HCT116 (cell line): ENCODE results near the gene GTF3C5.

ENCODE experiments used
- ATF3 ChIP-seq: IDR thresholded peaks from 2 replicates; pipeline ENCODE4 v1.6.1; 2012
- CTCF ChIP-seq, 3 experiments: fragments of 200-600 bp in 1 of 3; sonication (generic) in 1 of 3; IDR thresholded peaks in 2 of 3; conservative IDR thresholded peaks in 1 of 3; 2 replicates each; pipeline ENCODE4 v1.5.1; 2012 to 2017; ENCODE audit warnings: low read depth in 2 of 3, low read length in 2 of 3, antibody characterized with exemption in 1 of 3, borderline replicate concordance in 1 of 3, control low read depth in 1 of 3, mild to moderate bottlenecking in 1 of 3, mixed read lengths in 1 of 3, mixed run types in 1 of 3, moderate library complexity in 1 of 3; ENCODE audit not compliant: insufficient read depth in 1 of 3
- EZH2 ChIP-seq: fragments of 200-600 bp; sonication (generic); IDR thresholded peaks from 2 replicates; pipeline ENCODE4 v1.6.1; 2017; ENCODE audit warnings: antibody characterized with exemption, mixed run types
- JUND ChIP-seq: IDR thresholded peaks from 2 replicates; pipeline ENCODE4 v1.6.1; 2012
- POLR2A ChIP-seq: IDR thresholded peaks from 2 replicates; pipeline ENCODE4 v1.7.0; 2011; ENCODE audit warnings: borderline replicate concordance; ENCODE audit not compliant: insufficient read depth, insufficient read length; ENCODE audit errors: extremely low read depth
- POLR2AphosphoS5 ChIP-seq: IDR thresholded peaks from 2 replicates; pipeline ENCODE4 v1.6.1; 2011; ENCODE audit warnings: mild to moderate bottlenecking, low read depth, low read length, moderate library complexity
- RAD21 ChIP-seq: IDR thresholded peaks from 2 replicates; pipeline ENCODE4 v1.6.1; 2012; ENCODE audit warnings: low read depth, mild to moderate bottlenecking
- SRF ChIP-seq: IDR thresholded peaks from 2 replicates; pipeline ENCODE4 v1.6.1; 2012; ENCODE audit warnings: low read depth
- YY1 ChIP-seq: IDR thresholded peaks from 2 replicates; pipeline ENCODE4 v1.6.1; 2011; ENCODE audit warnings: low read length, low read depth, moderate library complexity, mild to moderate bottlenecking; ENCODE audit not compliant: insufficient replicate concordance; ENCODE audit errors: extremely low read depth

GRCh38 chr9:133042676-133043075 is 11.9 kb downstream of the GTF3C5 start:
- no peak for TF ChIP-seq CTCF (IDR thresholded peaks at IDR 0.05 in 2 of 3, conservative IDR thresholded peaks at IDR 0.05 in 1 of 3; ENCODE audit: borderline replicate concordance in 1 of 3, insufficient read depth in 1 of 3, low read depth in 2 of 3, low read length in 2 of 3)
- no peak for TF ChIP-seq POLR2AphosphoS5
- TF ChIP-seq EZH2 = no peak
- no peak for TF ChIP-seq RAD21
- no peak for TF ChIP-seq POLR2A
- TF ChIP-seq JUND = no peak
- TF ChIP-seq ATF3 = no peak
- TF ChIP-seq SRF = no peak
- TF ChIP-seq YY1 = no peak
